Measurements from ENCODE around the gene C2orf72.

DNA sequence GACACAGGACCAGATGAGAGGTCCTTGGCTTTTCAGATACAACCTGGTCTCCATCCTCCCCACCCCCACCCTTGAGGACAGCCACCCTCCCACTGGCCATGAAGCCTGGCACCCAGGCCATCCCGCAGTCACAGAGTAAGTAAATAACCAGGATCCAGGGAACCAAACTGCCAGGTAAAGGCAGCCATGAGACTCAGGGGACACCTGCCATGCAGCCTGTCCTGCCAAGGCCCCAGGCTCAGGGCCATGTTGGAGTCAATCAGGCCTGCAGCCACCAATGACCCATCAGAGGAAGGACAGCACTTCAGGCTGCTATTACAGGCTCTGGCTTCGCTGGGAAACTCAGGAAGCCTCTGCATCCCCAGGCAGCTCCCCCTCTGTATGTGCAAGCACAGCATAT, 25.8 kb upstream of the C2orf72 start:
- TF ChIP-seq, protein P1, sequence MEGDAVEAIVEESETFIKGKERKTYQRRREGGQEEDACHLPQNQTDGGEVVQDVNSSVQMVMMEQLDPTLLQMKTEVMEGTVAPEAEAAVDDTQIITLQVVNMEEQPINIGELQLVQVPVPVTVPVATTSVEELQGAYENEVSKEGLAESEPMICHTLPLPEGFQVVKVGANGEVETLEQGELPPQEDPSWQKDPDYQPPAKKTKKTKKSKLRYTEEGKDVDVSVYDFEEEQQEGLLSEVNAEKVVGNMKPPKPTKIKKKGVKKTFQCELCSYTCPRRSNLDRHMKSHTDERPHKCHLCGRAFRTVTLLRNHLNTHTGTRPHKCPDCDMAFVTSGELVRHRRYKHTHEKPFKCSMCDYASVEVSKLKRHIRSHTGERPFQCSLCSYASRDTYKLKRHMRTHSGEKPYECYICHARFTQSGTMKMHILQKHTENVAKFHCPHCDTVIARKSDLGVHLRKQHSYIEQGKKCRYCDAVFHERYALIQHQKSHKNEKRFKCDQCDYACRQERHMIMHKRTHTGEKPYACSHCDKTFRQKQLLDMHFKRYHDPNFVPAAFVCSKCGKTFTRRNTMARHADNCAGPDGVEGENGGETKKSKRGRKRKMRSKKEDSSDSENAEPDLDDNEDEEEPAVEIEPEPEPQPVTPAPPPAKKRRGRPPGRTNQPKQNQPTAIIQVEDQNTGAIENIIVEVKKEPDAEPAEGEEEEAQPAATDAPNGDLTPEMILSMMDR (IDR thresholded peaks at IDR 0.05; ENCODE audit: insufficient read depth, low read depth, low read length), result no peak
- TF ChIP-seq EZH2 (IDR thresholded peaks at IDR 0.05; ENCODE audit: insufficient read depth, low read length), result no peak

Measured in astrocyte (in vitro differentiated cells and primary cell).